Nephron (organoid): ENCODE results near the gene MBOAT1.

Experiments used
- H3K27ac Mint-ChIP-seq, 3 experiments: 2 replicates each; pipeline ENCODE4 v1.8.0; 2020; ENCODE audit warnings: mixed read lengths in 3 of 3, mild to moderate bottlenecking in 2 of 3, moderate library complexity in 1 of 3
- H3K27me3 Mint-ChIP-seq: 2 replicates; pipeline ENCODE4 v1.8.0; 2021; ENCODE audit warnings: low read depth, mild to moderate bottlenecking, moderate library complexity, mixed read lengths
- H3K36me3 Mint-ChIP-seq: 2 replicates; pipeline ENCODE4 v1.8.0; 2020; ENCODE audit warnings: low read depth, mixed read lengths
- H3K4me1 Mint-ChIP-seq: 2 replicates; pipeline ENCODE4 v1.8.0; 2020; ENCODE audit warnings: mixed read lengths
- H3K4me3 Mint-ChIP-seq, 3 experiments: 2 replicates each; pipeline ENCODE4 v1.8.0; 2020; ENCODE audit warnings: mild to moderate bottlenecking in 3 of 3, mixed read lengths in 3 of 3, moderate library complexity in 2 of 3
- H3K9me3 Mint-ChIP-seq: 2 replicates; pipeline ENCODE4 v1.8.0; 2020; ENCODE audit warnings: mixed read lengths
- TF ChIP-seq, protein P1 (sequence below), 3 experiments: fragments of 200-600 bp; sonication (generic); IDR thresholded peaks; one replicate each; pipeline ENCODE4 v1.5.0; 2021; ENCODE audit warnings: antibody characterized with exemption in 3 of 3; ENCODE audit not compliant: unreplicated experiment in 3 of 3

MBOAT1 gene

GRCh38 chr6:20104696-20105095 lies 107.6 kb downstream of the MBOAT1 start:
- Mint-ChIP-seq H3K4me3 (no peak overlapping the region), H3K9me3 (no peaks in the 10 kb centered on the region), H3K27me3 (no peaks in the 10 kb centered on the region), H3K36me3 (peaks cover 45% of the 10 kb centered on the region), H3K27ac (no peak overlapping the region), H3K4me1 (peaks cover 5% of the 10 kb centered on the region)
- TF ChIP-seq, protein P1, sequence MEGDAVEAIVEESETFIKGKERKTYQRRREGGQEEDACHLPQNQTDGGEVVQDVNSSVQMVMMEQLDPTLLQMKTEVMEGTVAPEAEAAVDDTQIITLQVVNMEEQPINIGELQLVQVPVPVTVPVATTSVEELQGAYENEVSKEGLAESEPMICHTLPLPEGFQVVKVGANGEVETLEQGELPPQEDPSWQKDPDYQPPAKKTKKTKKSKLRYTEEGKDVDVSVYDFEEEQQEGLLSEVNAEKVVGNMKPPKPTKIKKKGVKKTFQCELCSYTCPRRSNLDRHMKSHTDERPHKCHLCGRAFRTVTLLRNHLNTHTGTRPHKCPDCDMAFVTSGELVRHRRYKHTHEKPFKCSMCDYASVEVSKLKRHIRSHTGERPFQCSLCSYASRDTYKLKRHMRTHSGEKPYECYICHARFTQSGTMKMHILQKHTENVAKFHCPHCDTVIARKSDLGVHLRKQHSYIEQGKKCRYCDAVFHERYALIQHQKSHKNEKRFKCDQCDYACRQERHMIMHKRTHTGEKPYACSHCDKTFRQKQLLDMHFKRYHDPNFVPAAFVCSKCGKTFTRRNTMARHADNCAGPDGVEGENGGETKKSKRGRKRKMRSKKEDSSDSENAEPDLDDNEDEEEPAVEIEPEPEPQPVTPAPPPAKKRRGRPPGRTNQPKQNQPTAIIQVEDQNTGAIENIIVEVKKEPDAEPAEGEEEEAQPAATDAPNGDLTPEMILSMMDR (IDR thresholded peaks at IDR 0.05; ENCODE audit: unreplicated experiment in 3 of 3), result no peak

DNA sequence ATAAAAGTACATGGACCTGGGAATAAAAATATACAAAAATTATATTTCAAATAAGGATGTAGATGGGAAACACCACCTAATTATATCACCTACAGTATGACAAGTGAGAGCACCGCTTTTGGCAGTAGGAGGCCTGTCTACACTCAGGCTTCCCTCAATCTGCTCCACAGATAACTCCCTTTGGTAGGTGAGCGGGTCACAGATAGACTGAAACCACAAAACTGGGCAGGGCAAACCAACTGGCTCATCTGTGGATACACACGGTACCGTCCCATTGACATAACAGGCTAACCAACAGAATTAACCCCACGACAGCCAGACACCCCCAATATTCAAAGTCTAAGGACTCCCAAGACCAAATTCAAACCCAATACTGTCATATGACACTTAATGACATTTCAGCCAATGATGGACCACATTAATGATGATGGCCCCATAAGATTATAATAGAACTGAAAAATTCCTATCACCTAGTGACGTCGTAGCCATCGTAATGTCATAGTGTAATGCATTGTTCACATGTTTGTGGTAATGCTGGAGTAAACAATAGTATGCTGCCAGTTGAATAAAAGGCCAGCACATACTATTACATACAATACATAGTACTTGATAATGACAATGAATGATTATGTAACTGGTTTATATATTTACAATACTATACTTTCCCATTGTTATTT lies 109.7 kb downstream of the MBOAT1 start:
- no peaks in the 10 kb centered on the region for H3K9me3 Mint-ChIP-seq
- TF ChIP-seq, protein P1 (IDR thresholded peaks at IDR 0.05; ENCODE audit: unreplicated experiment in 3 of 3), result no peak
- peaks cover 31% of the 10 kb centered on the region for H3K36me3 Mint-ChIP-seq
- H3K27ac Mint-ChIP-seq, result no peak overlapping the region
- H3K4me3 Mint-ChIP-seq, result no peak overlapping the region
- no peaks in the 10 kb centered on the region for H3K27me3 Mint-ChIP-seq
- peaks cover 19% of the 10 kb centered on the region for H3K4me1 Mint-ChIP-seq

DNA sequence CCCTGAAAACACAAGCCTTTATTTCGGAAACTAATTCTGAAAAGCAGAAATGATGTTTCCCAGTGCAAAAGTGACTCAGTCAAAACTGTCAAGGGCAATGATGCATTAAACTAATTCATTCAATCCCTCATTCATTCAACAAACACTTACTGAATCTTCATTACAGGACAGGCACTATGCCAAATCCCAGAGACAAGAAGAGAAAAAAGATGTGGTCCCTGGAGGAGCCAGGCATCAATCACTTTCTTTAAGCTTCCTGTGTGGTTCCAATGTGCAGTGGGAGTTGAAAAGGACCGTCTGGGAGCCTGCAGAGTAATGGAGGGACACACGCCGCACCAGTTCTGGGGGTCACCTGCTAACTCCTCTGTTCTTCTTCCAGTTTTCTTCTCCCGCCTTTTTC lies 113.1 kb downstream of the MBOAT1 start:
- no peak overlapping the region for H3K4me3 Mint-ChIP-seq
- H3K36me3 Mint-ChIP-seq, result peaks cover 18% of the 10 kb centered on the region
- H3K27me3 Mint-ChIP-seq, result no peaks in the 10 kb centered on the region
- H3K9me3 Mint-ChIP-seq, result no peaks in the 10 kb centered on the region
- peaks cover 14% of the 10 kb centered on the region for H3K4me1 Mint-ChIP-seq
- TF ChIP-seq, protein P1 (IDR thresholded peaks at IDR 0.05; ENCODE audit: unreplicated experiment in 3 of 3), result no peak
- H3K27ac Mint-ChIP-seq, result no peak overlapping the region

GRCh38 chr6:20098267-20098876 lies 113.9 kb downstream of the MBOAT1 start:
- Mint-ChIP-seq H3K4me1 (peaks cover 14% of the 10 kb centered on the region), H3K36me3 (peaks cover 15% of the 10 kb centered on the region), H3K27me3 (no peaks in the 10 kb centered on the region), H3K9me3 (no peaks in the 10 kb centered on the region), H3K4me3 (no peak overlapping the region), H3K27ac (peak overlapping the region in 1 of 3 experiments; percentile 3)
- TF ChIP-seq, protein P1 (IDR thresholded peaks at IDR 0.05; ENCODE audit: unreplicated experiment in 3 of 3), result no peak

- Mint-ChIP-seq H3K27ac (no peak overlapping the region), H3K36me3 (peaks cover 3% of the 10 kb centered on the region), H3K4me1 (peaks cover 14% of the 10 kb centered on the region), H3K27me3 (no peaks in the 10 kb centered on the region), H3K4me3 (no peak overlapping the region), H3K9me3 (no peaks in the 10 kb centered on the region)
- TF ChIP-seq, protein P1 (IDR thresholded peaks at IDR 0.05; ENCODE audit: unreplicated experiment in 3 of 3), result no peak
These were observed 115.7 kb downstream of the MBOAT1 start for GRCh38 chr6:20096536-20096935.

GRCh38 chr6:20095436-20095835 lies 116.8 kb downstream of the MBOAT1 start:
- H3K27ac Mint-ChIP-seq, result no peak overlapping the region
- TF ChIP-seq, protein P1 (IDR thresholded peaks at IDR 0.05; ENCODE audit: unreplicated experiment in 3 of 3), result no peak
- H3K4me3 Mint-ChIP-seq, result no peak overlapping the region
- H3K27me3 Mint-ChIP-seq, result no peaks in the 10 kb centered on the region
- H3K9me3 Mint-ChIP-seq, result no peaks in the 10 kb centered on the region
- H3K4me1 Mint-ChIP-seq, result peaks cover 14% of the 10 kb centered on the region
- H3K36me3 Mint-ChIP-seq, result peaks cover 3% of the 10 kb centered on the region
